Testis (tissue), 2 donors: ENCODE data around the gene XYLT1.

Experiments
- CTCF ChIP-seq, 3 experiments: fragments of 450-650 bp in 2 of 3; fragments of 200-600 bp in 1 of 3; sonication (generic) in 1 of 3; IDR thresholded peaks; one replicate each; pipeline ENCODE4 v1.5.1; 2016 to 2019; ENCODE audit warnings: antibody characterized with exemption in 3 of 3, mild to moderate bottlenecking in 2 of 3, moderate library complexity in 1 of 3
- POLR2A ChIP-seq: fragments of 450-650 bp; IDR thresholded peaks from one replicate; pipeline ENCODE4 v1.6.1; 2017; ENCODE audit warnings: antibody characterized with exemption, mild to moderate bottlenecking, moderate library complexity

- TF ChIP-seq POLR2A = no peak
- TF ChIP-seq CTCF (IDR thresholded peaks at IDR 0.05) = no peak
Observed at GRCh38 chr16:17103216-17103615, 367.5 kb downstream of the XYLT1 start.
